ENCODE measurements around the gene CDK5RAP1.

The CDK5RAP1 gene

GRCh38 chr20:33325350-33325749 is 76.0 kb downstream of the CDK5RAP1 start:
- Histone ChIP-seq H3K36me3 (ENCODE audit: low read length) (no peaks in the 10 kb centered on the region), H3K27me3 (ENCODE audit: low read length) (no peaks in the 10 kb centered on the region), H3K4me2 (ENCODE audit: low read depth, low read length, poor library complexity, severe bottlenecking) (no peak overlapping the region), H3K9me3 (ENCODE audit: insufficient read depth, low read length) (no peaks in the 10 kb centered on the region), H4K20me1 (ENCODE audit: low read depth, low read length) (no peaks in the 10 kb centered on the region), H2AFZ (ENCODE audit: low read depth, low read length, severe bottlenecking) (no peak overlapping the region), H3K4me3 (ENCODE audit: insufficient read depth, low read length, poor library complexity, severe bottlenecking) (no peak overlapping the region), H3K27ac (ENCODE audit: low read depth, low read length) (no peak overlapping the region), H3K9ac (ENCODE audit: low read length) (no peak overlapping the region), H3K79me2 (ENCODE audit: insufficient read depth, low read length) (no peaks in the 10 kb centered on the region), H3F3A (ENCODE audit: insufficient read depth) (no peaks in the 10 kb centered on the region), H3K9me2 (replicated peaks; ENCODE audit: insufficient read depth, low read length) (no peaks in the 10 kb centered on the region)
- TF ChIP-seq CTCF (IDR thresholded peaks at IDR 0.05; ENCODE audit: insufficient read depth, low read length, poor library complexity, severe bottlenecking) (no peak), EZH2phosphoT487 (conservative IDR thresholded peaks at IDR 0.05; ENCODE audit: low read length) (no peak)

- Histone ChIP-seq H3K79me2 (ENCODE audit: insufficient read depth, low read length) (no peaks in the 10 kb centered on the region), H3K27ac (ENCODE audit: low read depth, low read length) (no peak overlapping the region), H3K9me3 (ENCODE audit: insufficient read depth, low read length) (no peaks in the 10 kb centered on the region), H4K20me1 (ENCODE audit: low read depth, low read length) (no peaks in the 10 kb centered on the region), H3K4me3 (ENCODE audit: insufficient read depth, low read length, poor library complexity, severe bottlenecking) (no peak overlapping the region), H2AFZ (ENCODE audit: low read depth, low read length, severe bottlenecking) (no peak overlapping the region), H3K36me3 (ENCODE audit: low read length) (no peaks in the 10 kb centered on the region), H3K9ac (ENCODE audit: low read length) (no peak overlapping the region), H3F3A (ENCODE audit: insufficient read depth) (no peaks in the 10 kb centered on the region), H3K27me3 (ENCODE audit: low read length) (no peaks in the 10 kb centered on the region), H3K4me2 (ENCODE audit: low read depth, low read length, poor library complexity, severe bottlenecking) (no peak overlapping the region), H3K9me2 (replicated peaks; ENCODE audit: insufficient read depth, low read length) (no peaks in the 10 kb centered on the region)
- no peak for TF ChIP-seq EZH2phosphoT487 (conservative IDR thresholded peaks at IDR 0.05; ENCODE audit: low read length)
Observed at GRCh38 chr20:33323236-33323635, 78.1 kb downstream of the CDK5RAP1 start.

- H4K20me1 ChIP-seq (ENCODE audit: low read depth, low read length): no peaks in the 10 kb centered on the region
- no peaks in the 10 kb centered on the region for H3K79me2 ChIP-seq (ENCODE audit: insufficient read depth, low read length)
- no peaks in the 10 kb centered on the region for H3K9me2 ChIP-seq (replicated peaks; ENCODE audit: insufficient read depth, low read length)
- H3F3A ChIP-seq (ENCODE audit: insufficient read depth): no peaks in the 10 kb centered on the region
- no peak overlapping the region for H2AFZ ChIP-seq (ENCODE audit: low read depth, low read length, severe bottlenecking)
- no peaks in the 10 kb centered on the region for H3K36me3 ChIP-seq (ENCODE audit: low read length)
- H3K27me3 ChIP-seq (ENCODE audit: low read length): no peaks in the 10 kb centered on the region
- H3K4me3 ChIP-seq (ENCODE audit: insufficient read depth, low read length, poor library complexity, severe bottlenecking): no peak overlapping the region
- no peak overlapping the region for H3K4me2 ChIP-seq (ENCODE audit: low read depth, low read length, poor library complexity, severe bottlenecking)
- no peak overlapping the region for H3K27ac ChIP-seq (ENCODE audit: low read depth, low read length)
- H3K9ac ChIP-seq (ENCODE audit: low read length): no peak overlapping the region
- TF ChIP-seq EZH2phosphoT487 (conservative IDR thresholded peaks at IDR 0.05; ENCODE audit: low read length) (no peak), CTCF (IDR thresholded peaks at IDR 0.05; ENCODE audit: insufficient read depth, low read length, poor library complexity, severe bottlenecking) (no peak)
- no peaks in the 10 kb centered on the region for H3K9me3 ChIP-seq (ENCODE audit: insufficient read depth, low read length)
Observed at GRCh38 chr20:33322456-33322855, 78.9 kb downstream of the CDK5RAP1 start.

GRCh38 chr20:33320006-33320405 is 81.3 kb downstream of the CDK5RAP1 start:
- Histone ChIP-seq H4K20me1 (ENCODE audit: low read depth, low read length) (no peaks in the 10 kb centered on the region), H3K9ac (ENCODE audit: low read length) (no peak overlapping the region), H3K79me2 (ENCODE audit: insufficient read depth, low read length) (no peaks in the 10 kb centered on the region), H3K36me3 (ENCODE audit: low read length) (no peaks in the 10 kb centered on the region), H3K9me2 (replicated peaks; ENCODE audit: insufficient read depth, low read length) (no peaks in the 10 kb centered on the region), H3K27ac (ENCODE audit: low read depth, low read length) (no peak overlapping the region), H3K27me3 (ENCODE audit: low read length) (no peaks in the 10 kb centered on the region), H3F3A (ENCODE audit: insufficient read depth) (no peaks in the 10 kb centered on the region), H3K4me2 (ENCODE audit: low read depth, low read length, poor library complexity, severe bottlenecking) (no peak overlapping the region), H3K9me3 (ENCODE audit: insufficient read depth, low read length) (no peaks in the 10 kb centered on the region), H2AFZ (ENCODE audit: low read depth, low read length, severe bottlenecking) (no peak overlapping the region), H3K4me3 (ENCODE audit: insufficient read depth, low read length, poor library complexity, severe bottlenecking) (no peak overlapping the region)
- TF ChIP-seq CTCF (IDR thresholded peaks at IDR 0.05; ENCODE audit: insufficient read depth, low read length, poor library complexity, severe bottlenecking): no peak
- no peak for TF ChIP-seq EZH2phosphoT487 (conservative IDR thresholded peaks at IDR 0.05; ENCODE audit: low read length)

Measured in SU-DHL-6 (cell line).